ENCODE data around the gene IER5.

- TF ChIP-seq CTCF (IDR thresholded peaks at IDR 0.05) = no peak
- no peak for TF ChIP-seq POLR2A (IDR thresholded peaks at IDR 0.05)
Observed at GRCh38 chr1:181044449-181044966, 44.0 kb upstream of the IER5 start.
